Activated T-cell treated with anti-CD3 and anti-CD28 coated beads for 24 hours (primary cell): ENCODE measurements around the gene NEUROD4.

Experiments
- DNase-seq: peaks from one replicate; pipeline ENCODE4 v3.0.0-alpha.2; 2020; ENCODE audit warnings: low read depth

Gene NEUROD4

GRCh38 chr12:55061024-55061423 lies 41.2 kb downstream of the NEUROD4 start:
- DNase-seq, result no peak

GRCh38 chr12:55063291-55063690 lies 43.5 kb downstream of the NEUROD4 start:
- DNase-seq, result no peak

- DNase-seq, result no peak
These were observed 45.8 kb downstream of the NEUROD4 start for GRCh38 chr12:55065535-55065934.

GRCh38 chr12:55067701-55068100 lies 47.9 kb downstream of the NEUROD4 start:
- DNase-seq, result no peak

- DNase-seq, result no peak
These were observed 48.7 kb downstream of the NEUROD4 start for GRCh38 chr12:55068416-55069010.

- peak; percentile 72 for DNase-seq
These were observed 52.3 kb downstream of the NEUROD4 start for GRCh38 chr12:55072083-55072482.

- DNase-seq, result peak; percentile 66
These were observed 53.6 kb downstream of the NEUROD4 start for GRCh38 chr12:55073043-55074022.

GRCh38 chr12:55074806-55075205 lies 55.0 kb downstream of the NEUROD4 start:
- DNase-seq, result no peak
